ENCODE data around the gene CSRP3. TPM values are rescaled to one million over a fixed set of nuclear protein-coding genes. Genes with fewer than 3 reads are reported as not detected.

CSRP3 gene
- total and polyA plus RNA-seq, 2 experiments from 2014 or later = not detected

DNA sequence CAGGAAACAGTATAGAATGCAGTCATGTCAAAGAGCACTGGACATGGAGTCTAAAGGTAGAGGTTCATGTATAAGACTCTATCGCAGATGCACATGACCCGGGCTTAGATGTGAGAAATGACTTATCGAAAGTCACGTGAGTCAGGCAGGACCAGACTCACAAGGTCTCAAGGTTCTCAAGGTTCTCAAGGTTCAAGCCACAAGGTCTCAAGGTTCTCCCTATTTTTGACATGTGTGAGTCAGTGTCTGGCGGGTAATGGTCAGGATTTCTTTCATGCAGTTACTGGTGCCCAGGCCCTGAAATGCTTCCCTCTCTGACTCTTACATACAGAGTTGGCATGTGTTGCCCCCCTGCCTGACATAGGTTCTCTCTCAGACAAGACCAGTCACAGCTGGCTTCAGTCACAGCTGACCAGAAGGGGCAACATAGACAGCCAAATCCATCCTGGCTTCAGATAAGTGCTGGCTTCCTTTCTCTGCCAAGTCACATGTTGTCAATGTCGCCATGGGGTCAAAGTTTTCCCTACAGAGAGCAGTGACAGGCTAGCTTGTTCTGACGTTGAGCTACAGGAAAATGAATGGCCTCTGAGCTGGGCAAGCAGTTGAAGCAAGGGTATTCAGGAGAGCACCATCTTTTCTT is 10.1 kb downstream of the CSRP3 start (continued):
- TF ChIP-seq, protein P1, sequence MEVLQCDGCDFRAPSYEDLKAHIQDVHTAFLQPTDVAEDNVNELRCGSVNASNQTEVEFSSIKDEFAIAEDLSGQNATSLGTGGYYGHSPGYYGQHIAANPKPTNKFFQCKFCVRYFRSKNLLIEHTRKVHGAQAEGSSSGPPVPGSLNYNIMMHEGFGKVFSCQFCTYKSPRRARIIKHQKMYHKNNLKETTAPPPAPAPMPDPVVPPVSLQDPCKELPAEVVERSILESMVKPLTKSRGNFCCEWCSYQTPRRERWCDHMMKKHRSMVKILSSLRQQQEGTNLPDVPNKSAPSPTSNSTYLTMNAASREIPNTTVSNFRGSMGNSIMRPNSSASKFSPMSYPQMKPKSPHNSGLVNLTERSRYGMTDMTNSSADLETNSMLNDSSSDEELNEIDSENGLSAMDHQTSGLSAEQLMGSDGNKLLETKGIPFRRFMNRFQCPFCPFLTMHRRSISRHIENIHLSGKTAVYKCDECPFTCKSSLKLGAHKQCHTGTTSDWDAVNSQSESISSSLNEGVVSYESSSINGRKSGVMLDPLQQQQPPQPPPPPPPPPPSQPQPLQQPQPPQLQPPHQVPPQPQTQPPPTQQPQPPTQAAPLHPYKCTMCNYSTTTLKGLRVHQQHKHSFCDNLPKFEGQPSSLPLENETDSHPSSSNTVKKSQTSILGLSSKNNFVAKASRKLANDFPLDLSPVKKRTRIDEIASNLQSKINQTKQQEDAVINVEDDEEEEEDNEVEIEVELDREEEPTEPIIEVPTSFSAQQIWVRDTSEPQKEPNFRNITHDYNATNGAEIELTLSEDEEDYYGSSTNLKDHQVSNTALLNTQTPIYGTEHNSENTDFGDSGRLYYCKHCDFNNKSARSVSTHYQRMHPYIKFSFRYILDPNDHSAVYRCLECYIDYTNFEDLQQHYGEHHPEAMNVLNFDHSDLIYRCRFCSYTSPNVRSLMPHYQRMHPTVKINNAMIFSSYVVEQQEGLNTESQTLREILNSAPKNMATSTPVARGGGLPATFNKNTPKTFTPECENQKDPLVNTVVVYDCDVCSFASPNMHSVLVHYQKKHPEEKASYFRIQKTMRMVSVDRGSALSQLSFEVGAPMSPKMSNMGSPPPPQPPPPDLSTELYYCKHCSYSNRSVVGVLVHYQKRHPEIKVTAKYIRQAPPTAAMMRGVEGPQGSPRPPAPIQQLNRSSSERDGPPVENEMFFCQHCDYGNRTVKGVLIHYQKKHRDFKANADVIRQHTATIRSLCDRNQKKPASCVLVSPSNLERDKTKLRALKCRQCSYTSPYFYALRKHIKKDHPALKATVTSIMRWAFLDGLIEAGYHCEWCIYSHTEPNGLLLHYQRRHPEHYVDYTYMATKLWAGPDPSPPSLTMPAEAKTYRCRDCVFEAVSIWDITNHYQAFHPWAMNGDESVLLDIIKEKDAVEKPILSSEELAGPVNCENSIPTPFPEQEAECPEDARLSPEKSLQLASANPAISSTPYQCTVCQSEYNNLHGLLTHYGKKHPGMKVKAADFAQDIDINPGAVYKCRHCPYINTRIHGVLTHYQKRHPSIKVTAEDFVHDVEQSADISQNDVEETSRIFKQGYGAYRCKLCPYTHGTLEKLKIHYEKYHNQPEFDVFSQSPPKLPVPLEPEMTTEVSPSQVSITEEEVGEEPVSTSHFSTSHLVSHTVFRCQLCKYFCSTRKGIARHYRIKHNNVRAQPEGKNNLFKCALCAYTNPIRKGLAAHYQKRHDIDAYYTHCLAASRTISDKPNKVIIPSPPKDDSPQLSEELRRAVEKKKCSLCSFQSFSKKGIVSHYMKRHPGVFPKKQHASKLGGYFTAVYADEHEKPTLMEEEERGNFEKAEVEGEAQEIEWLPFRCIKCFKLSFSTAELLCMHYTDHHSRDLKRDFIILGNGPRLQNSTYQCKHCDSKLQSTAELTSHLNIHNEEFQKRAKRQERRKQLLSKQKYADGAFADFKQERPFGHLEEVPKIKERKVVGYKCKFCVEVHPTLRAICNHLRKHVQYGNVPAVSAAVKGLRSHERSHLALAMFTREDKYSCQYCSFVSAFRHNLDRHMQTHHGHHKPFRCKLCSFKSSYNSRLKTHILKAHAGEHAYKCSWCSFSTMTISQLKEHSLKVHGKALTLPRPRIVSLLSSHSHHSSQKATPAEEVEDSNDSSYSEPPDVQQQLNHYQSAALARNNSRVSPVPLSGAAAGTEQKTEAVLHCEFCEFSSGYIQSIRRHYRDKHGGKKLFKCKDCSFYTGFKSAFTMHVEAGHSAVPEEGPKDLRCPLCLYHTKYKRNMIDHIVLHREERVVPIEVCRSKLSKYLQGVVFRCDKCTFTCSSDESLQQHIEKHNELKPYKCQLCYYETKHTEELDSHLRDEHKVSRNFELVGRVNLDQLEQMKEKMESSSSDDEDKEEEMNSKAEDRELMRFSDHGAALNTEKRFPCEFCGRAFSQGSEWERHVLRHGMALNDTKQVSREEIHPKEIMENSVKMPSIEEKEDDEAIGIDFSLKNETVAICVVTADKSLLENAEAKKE (CRISPR knock-in tag; IDR thresholded peaks at IDR 0.05) = no peak
- TF ChIP-seq EZH2 (IDR thresholded peaks at IDR 0.05; ENCODE audit: low read depth, unreplicated experiment) (no peak), CREB1 (CRISPR knock-in tag; IDR thresholded peaks at IDR 0.05; ENCODE audit: low read depth) (no peak), ZNF114 (CRISPR knock-in tag; IDR thresholded peaks at IDR 0.05) (no peak), STAT1 (IDR thresholded peaks at IDR 0.05; ENCODE audit: unreplicated experiment) (no peak)

DNA sequence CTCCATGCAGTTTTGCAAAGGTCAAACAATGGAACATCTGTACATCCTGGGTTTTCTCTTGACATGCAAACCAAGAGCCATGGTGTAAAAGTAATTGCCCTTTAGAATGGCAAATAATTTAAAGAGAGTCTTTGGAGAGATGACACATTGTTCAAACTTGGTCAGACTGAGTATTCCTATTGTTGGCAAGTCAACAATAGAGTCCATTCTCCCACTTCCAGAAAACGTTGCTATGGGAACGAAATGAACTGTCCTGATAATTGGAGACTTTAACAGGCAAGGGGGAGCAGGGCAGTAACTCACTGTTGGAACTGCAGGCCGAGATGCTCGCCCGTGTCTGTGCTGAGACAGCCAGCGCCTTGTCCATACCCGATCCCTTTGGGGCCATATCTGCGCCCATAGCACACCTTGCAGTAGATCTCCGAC is 13.9 kb downstream of the CSRP3 start:
- Histone ChIP-seq H3K9me2 (ENCODE audit: insufficient read depth) (peaks cover 5% of the 10 kb centered on the region), H3K79me2 (replicated peaks; ENCODE audit: insufficient read depth) (no peaks in the 10 kb centered on the region), H3K27me3 (ENCODE audit: insufficient read depth) (no peaks in the 10 kb centered on the region), H3K27ac (ENCODE audit: low read depth) (no peak overlapping the region), H3K4me1 (ENCODE audit: insufficient read depth) (no peaks in the 10 kb centered on the region), H4K20me1 (replicated peaks; ENCODE audit: insufficient read depth) (no peaks in the 10 kb centered on the region), H2AFZ (no peak overlapping the region), H3K4me3 (no peak overlapping the region), H3F3A (replicated peaks; ENCODE audit: low read depth) (no peaks in the 10 kb centered on the region), H3K36me3 (ENCODE audit: insufficient read depth) (no peaks in the 10 kb centered on the region), H3K4me2 (no peak overlapping the region)
- TF ChIP-seq ZNF114 (CRISPR knock-in tag; IDR thresholded peaks at IDR 0.05) (no peak), NANOG (IDR thresholded peaks at IDR 0.05; ENCODE audit: borderline replicate concordance) (no peak), CREB1 (CRISPR knock-in tag; IDR thresholded peaks at IDR 0.05; ENCODE audit: low read depth) (no peak), ZNF331 (CRISPR knock-in tag; IDR thresholded peaks at IDR 0.05; ENCODE audit: low read depth) (no peak), JUNB (IDR thresholded peaks at IDR 0.05; ENCODE audit: unreplicated experiment) (no peak)
- TF ChIP-seq, protein P2, sequence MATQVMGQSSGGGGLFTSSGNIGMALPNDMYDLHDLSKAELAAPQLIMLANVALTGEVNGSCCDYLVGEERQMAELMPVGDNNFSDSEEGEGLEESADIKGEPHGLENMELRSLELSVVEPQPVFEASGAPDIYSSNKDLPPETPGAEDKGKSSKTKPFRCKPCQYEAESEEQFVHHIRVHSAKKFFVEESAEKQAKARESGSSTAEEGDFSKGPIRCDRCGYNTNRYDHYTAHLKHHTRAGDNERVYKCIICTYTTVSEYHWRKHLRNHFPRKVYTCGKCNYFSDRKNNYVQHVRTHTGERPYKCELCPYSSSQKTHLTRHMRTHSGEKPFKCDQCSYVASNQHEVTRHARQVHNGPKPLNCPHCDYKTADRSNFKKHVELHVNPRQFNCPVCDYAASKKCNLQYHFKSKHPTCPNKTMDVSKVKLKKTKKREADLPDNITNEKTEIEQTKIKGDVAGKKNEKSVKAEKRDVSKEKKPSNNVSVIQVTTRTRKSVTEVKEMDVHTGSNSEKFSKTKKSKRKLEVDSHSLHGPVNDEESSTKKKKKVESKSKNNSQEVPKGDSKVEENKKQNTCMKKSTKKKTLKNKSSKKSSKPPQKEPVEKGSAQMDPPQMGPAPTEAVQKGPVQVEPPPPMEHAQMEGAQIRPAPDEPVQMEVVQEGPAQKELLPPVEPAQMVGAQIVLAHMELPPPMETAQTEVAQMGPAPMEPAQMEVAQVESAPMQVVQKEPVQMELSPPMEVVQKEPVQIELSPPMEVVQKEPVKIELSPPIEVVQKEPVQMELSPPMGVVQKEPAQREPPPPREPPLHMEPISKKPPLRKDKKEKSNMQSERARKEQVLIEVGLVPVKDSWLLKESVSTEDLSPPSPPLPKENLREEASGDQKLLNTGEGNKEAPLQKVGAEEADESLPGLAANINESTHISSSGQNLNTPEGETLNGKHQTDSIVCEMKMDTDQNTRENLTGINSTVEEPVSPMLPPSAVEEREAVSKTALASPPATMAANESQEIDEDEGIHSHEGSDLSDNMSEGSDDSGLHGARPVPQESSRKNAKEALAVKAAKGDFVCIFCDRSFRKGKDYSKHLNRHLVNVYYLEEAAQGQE (IDR thresholded peaks at IDR 0.05; ENCODE audit: unreplicated experiment) = no peak
- TF ChIP-seq, protein P3, sequence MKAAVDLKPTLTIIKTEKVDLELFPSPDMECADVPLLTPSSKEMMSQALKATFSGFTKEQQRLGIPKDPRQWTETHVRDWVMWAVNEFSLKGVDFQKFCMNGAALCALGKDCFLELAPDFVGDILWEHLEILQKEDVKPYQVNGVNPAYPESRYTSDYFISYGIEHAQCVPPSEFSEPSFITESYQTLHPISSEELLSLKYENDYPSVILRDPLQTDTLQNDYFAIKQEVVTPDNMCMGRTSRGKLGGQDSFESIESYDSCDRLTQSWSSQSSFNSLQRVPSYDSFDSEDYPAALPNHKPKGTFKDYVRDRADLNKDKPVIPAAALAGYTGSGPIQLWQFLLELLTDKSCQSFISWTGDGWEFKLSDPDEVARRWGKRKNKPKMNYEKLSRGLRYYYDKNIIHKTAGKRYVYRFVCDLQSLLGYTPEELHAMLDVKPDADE (IDR thresholded peaks at IDR 0.05) = no peak
- Mint-ChIP-seq H3K27me3 (ENCODE audit: insufficient read depth, low read depth, poor library complexity) (no peaks in the 10 kb centered on the region), H3K27ac (no peak overlapping the region), H3K9me3 (no peaks in the 10 kb centered on the region), H3K4me1 (peaks cover 3% of the 10 kb centered on the region; the same call in 2 of the 3 replicates), H3K4me3 (no peak overlapping the region), H3K36me3 (ENCODE audit: low read depth) (no peaks in the 10 kb centered on the region)
- DNase-seq (ENCODE audit: low spot score) = no peak
- no peak for ATAC-seq
